Activated CD4-positive, alpha-beta T cell treated with anti-CD3 and anti-CD28 coated beads for 48 hours (primary cell): ENCODE results near the gene COL5A1.
"Not testable (repeated sequence)": the region's sequence is repeated elsewhere in the genome, so short reads cannot be mapped to it uniquely, and the experiment has no call there.

Source experiments
- DNase-seq: peaks from one replicate; pipeline ENCODE4 v3.0.0-alpha.2; 2020

COL5A1 gene

DNA sequence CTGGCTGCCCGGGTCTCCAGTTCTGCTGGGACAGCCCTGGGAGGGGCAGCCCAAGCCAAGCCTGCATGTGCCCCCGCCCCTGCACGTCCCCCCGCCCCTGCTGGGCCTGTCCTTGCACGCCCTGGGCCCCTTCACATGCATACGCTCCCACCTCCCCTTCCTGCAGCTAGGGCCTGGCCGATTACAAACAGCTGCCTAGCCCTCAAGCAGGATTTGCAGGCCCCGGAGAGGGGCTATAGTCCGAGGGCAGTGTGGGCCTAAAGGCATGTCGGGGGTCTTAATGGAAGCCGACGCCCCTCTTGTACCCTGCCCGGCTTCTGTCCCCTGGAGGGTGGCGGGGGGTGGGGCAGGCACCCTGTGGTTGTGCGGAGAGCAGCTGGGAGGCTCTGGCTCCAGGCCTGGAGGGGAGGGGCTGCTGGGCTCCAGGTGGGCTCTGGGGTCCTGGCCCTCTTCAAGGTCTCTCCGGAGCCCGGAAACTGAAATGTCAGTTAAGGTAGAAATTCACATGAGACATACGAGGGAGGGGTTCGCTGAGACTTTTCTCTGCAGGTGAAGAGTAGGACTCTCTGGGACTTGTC, 16.9 kb downstream of the COL5A1 start:
- no peak for DNase-seq

DNA sequence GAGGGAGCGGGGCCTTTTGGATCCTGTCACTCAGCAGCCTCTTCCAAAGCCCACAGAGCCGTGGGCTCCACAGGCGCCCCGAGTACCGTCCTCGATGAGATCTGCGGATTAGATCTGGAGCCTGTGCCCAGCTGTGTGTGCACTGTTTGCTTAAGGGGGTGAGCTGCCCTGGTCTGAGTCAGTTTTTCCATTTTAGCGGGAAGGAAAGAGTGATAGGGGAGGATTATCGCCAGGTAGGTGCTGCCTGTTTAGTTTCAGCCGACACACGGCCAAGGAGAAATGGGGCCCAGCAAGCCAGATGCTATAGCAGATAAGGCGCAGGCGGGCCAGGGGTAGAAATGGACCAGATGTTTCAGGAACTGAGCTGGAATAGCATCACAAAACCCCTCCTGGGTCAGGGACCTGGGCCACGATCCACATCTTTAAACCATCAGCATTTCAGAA, 18.1 kb downstream of the COL5A1 start:
- DNase-seq, result no peak

DNA sequence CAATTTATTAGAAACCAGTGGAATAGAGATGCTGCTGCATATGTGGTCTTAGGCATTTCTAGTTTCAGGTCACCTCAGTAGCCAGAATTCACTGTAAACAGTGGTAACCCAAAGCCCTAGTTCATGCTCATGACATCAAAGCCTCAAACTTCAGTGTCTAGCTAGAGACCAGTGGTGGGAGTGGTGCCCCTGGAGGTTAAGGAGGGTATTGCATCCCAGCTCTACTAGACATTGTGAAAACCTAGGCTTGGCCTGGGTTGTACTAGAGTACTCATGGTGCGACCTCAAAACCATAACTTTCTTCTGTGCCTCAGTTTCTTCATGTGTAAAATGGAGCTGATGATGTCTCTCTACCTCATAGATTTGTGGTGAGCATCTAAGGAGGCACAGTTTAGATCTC, 18.8 kb downstream of the COL5A1 start:
- DNase-seq, result peak; percentile 58

DNA sequence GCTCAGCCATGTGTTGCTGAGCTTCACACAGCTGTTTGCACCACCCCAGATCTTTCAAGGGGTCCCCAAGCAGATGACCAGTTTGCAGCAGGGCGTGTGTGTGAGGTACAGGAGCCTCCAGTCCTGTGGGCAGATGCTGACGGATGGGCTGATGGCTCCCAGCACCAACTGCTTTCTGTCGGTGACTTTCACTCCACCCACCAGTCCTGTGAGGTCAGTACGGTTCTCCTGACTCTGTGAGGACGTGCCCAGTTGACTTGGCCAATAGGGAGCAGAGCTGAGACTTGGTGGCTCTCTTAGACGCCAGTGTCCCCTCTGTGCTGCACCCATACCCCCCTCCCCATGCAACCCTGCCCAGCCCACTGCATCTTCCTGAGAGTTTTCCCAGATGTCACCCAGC, 19.7 kb downstream of the COL5A1 start:
- no peak for DNase-seq

DNA sequence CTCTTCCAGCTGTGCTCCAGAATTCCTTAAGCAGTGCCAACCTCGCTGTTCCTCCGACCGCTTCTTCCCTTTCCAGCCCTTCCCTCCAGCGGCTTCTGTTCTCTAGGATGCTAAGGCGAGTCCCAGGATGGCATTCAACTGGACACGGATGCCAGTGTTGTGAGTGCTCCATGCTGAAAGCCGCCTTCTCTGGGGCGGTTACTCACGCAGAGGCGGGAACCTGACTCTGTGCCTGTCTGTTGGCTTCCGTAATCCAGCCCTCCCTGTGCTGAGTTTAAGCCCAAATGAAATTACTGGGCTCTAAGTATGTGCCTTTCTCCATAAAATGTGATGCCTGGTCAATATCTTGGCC, 20.2 kb downstream of the COL5A1 start:
- DNase-seq, result no peak

DNA sequence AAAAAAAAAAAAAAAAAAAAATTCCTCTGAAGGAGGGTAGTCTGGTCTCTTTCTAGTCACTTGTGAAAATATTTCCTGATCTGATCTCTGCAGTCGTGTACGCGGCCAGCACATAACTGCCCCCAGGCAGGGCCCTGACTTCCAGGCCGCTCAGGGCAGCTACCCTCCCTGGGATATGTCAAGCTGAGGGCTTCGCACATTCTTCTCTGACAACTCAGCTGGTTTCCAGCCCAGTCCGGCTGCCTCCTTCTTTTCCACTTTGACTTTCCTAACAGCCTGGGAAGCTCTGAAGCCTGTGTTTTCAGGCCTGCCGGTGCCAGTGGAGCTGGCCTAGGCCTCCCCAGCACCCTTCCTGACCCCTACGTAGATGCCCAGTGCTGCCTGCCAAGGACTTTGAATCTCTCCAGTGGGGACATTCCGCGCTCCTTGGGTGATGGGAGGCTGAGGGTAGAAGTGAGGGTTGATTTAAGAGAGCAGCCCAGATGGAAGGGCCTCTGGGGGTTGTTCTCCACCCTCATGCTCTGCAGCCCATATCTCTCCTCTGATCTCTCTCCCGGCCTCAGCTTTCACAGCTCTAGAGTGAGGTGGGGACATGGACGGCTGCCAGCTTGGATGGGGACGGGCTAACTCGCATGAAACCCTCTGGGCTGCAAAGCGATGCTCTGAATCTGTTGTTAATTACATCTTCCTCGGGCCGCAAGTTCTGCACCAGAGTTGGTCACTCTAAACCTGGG, 20.7 kb downstream of the COL5A1 start:
- no peak for DNase-seq

DNA sequence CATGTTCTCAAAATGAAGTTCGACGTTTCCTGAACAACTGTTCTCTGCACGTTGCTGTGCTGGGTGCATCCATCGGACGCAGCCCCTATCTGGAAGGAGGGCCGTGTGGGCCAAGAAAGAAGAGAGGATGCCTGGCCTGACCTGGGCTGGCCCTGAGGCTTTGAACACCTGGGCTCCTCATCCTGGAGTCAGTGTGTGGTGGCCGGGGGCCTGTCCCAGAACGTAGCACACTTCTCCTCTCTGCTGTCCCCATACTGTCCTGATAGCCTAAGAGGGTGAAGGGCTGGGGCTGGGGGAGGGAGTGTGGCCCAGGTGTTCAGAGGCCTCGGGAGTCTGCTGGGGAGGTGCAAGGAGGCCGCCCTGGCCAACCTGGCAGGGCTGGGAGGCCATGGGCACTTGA, 21.5 kb downstream of the COL5A1 start:
- no peak for DNase-seq

DNA sequence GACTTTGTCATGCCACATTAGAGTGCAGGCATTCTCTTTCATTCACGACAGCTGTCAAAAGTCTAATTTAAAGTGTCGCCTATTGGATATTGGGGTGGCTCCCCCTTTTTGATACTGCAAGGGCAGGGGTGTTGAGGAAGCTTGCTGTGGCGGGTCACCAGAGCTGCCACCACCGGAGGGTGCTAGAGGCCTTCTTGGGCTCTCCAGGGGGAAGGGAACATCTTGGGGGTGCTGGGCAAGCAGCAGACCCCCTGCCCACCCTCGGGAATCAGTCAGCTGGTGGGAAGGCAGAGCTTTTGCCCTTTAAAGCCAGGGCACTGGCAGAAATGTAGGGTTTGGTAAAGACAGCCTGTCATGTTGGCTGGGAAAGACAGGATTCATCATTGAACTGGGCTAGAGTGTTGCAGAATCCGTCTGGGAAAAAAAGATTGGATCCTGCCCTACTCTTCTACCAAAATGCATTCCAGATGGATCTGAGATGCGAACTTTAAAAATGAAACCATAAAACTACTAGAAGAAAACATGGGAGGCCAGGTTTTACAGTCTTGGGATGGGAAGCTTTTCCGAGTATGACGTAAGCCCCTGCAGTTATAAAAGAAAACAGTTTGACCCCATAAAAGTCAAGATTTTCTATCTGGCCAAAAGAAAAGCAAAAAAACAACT, 22.3 kb downstream of the COL5A1 start:
- DNase-seq, result no peak

DNA sequence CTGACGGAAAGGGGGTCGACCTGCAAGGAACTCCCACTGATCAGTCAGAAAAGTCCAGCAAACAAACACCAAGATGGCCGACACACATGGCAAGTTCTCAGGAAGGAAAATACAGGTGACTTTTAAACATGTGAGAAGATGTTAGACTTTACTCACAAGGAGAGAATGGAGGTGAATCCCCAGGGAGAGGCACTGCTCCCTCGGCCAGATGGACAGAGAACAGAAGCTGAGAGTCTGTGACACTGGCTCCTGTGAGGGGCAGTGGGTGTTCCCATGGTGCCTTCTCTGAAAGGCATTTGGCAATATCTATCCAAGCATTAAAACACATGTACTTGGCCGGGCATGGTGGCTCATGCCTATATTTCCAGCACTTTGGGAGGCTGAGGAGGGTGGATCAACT, 22.8 kb downstream of the COL5A1 start:
- DNase-seq, result no peak

DNA sequence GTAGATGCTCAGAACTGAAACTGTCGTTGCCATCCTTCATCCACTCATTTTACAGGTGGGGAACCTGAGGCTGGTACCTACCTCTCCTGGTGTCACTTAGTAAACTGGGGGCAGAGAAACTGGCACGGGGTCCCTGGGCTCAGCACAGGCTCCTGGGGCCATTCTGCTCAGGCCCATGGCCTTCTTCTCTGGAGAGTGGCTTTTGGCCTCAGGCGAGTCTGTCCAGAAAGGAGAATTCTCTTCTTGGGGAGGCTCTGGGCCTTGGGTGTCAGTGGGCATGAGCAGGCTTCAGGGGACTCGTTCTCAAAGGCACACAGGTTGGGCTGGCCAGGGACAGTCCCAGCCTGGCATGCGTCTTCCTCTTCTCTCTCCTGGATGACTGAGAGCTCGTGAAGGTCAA, 24.6 kb downstream of the COL5A1 start:
- DNase-seq, result no peak

DNA sequence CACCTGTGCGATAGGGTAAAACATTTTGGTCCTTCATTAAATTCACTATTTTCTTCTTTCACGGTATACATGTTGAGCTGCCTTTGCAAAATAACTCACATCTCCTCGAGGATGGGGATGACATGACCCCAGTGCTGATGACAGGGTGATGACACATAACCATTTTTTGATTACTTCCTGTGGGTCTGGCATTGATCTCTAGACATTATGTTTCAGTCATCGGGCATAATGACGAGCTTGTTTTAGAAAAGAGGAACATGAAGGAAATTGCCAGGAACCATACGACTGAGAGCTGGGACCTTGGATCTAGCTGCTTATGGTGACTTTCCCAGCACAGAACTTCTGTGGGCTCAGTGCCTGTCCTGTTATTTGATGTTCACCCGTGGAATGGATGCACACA, 25.2 kb downstream of the COL5A1 start:
- no peak for DNase-seq

DNA sequence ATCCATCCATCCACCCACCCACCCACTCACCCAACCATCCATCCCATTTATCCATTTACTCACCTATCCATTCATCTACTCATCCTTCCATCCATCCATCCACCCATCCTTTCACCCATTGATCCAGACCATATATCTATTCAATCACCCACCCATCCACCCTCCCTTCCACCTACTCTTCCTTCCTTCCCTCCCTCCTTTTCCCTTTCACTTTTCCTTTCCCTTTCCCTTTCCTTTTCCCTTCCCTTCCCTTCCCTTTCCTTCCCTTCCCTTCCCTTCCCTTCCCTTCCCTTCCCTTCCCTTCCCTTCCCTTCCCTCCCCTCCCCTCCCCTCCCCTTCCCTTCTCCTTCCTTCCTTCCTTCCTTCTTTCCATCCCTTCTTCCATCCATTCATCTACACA, 27.4 kb downstream of the COL5A1 start:
- not testable (repeated sequence) for DNase-seq

DNA sequence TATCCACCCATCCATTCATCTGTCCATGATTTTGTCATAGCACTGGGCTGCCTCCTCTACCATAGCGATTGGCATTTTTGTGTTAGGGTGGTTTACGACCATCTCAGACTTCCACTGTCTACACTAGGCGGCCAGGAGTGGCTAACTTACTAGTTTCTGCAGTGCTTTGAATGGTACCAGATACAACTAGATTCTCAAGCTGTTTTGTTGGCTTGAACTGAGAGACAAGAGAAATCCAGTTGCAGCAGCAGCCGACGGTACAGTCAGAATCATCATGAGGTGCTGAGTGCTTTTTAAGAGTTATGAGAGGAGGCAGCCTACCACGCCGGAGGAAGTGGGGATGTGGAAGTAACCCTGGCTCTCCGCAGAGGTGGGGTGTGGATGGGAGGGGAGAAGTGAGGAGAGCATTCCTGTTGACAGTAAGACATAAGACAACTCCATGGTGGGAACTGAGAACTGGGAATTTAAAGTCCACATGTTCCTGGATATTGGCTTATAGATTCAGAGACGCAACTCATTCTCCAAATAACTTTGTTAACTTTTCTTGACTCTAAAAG, 27.9 kb downstream of the COL5A1 start:
- DNase-seq, result no peak

DNA sequence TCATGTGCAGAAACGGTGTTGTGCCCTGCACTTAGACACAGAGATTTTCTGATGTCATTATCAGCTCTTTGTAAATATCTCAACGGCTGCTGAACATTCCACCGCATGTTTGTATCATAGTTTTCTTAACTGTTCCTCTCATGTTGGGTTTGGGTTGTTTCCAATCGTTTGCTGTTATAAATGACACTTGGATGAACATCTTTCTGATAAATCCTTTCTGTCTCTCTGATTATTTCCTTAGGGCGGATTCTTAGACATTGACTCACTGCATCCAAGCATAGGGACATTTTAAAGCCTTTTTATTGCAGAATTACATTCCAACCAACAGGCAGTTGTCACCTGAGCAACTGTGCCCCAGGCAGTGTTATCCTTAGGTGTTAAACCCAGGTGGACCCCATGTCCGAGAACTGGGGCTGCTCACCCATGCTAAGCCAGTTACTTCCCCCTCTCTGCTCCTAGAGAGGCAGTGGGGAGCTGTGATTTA, 28.5 kb downstream of the COL5A1 start:
- no peak for DNase-seq

DNA sequence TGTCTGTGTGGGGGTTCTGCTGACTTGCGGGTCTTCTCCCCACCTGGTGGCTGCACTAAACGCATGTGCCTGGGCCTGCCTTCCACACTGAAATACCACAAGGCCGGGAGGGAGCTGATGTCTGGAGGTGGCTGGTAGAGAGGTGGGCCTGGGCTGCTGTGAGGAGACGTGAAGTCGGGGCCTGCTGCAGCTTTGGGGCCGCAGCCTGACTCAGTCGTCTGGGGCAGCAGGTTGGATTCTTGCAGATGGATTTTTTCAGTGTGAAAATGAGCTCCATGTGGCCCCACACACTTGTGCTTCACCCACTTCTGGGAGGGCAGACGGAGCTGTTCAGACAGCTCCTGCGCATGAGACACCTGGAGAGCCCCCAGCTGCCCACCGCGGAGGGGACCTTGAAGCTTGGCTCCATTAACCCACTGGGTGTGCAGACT, 29.3 kb downstream of the COL5A1 start:
- no peak for DNase-seq

DNA sequence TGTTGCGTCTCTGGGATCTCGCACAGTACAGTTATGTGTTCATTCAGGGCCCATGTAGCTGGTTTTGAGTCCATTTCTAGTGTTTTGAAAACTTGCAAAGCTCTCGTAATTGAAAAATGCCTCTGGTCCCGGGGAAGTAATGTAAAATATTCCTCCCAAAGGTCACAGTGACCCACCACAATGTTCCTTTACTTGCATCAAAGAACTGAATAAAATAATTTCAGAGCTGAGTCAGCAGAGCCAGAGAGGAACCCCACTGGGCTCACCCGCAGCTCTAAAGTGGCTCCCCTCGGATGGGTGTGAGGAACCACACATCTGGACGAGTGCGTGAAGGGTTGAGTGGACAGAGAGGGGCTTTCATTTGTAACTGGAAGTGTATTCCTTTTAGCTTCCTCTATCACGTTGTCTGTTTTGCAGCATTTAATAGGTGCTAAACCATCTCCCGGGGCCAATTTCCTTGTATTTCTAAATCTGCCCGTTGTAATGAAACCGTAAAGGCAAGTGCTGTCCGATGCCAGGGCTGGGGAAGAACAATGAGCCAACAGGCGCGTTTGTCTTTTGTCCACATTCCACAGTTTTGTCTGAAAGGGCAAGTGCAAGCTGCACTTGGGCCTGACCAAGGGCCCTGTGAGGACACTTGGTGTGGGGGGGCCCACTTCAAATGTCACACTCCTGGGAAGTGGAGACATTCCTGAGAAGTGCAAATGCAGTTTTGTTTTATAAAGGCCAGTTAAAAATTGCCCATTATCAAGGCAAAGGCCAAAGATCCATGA, 29.9 kb downstream of the COL5A1 start:
- DNase-seq, result no peak

DNA sequence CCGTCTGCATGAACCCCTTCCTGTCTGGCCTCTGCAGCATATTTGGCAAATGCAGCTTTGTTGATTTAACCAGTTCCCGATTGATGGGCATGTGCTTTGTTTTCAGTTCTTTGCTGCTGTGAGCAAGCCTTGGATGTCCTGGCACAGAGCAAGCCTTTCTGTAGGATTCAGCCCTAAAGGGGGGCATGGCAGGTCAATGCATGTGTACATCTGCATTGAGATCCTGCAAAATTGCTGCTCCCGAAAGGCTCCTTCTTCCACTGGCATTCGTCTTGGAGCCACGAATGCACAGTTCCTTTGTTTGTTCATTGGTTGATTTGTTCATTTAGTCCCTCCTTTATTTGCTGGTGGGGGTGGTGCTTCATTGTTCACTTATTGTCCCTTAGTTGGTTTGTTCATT, 34.8 kb downstream of the COL5A1 start:
- DNase-seq, result no peak

DNA sequence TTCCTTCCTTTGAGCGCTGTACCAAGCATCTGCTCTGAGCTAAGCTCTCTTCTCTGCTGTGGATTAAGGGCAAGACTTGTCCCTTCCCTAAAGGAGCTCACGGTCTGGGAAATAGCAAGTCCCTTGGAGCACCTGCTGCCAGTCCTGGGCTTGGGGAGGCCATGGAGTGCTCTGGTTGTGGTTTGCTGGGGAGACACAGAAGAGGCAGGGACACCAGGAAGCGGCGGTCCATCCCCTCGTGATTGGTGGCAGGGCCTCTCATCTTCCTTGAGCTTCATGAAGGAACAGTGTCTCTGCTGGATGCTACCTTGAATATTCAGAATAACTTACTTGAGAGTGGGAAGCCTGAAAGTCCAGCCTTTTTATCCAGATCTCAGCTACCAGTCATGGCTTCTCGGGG, 35.3 kb downstream of the COL5A1 start:
- no peak for DNase-seq

DNA sequence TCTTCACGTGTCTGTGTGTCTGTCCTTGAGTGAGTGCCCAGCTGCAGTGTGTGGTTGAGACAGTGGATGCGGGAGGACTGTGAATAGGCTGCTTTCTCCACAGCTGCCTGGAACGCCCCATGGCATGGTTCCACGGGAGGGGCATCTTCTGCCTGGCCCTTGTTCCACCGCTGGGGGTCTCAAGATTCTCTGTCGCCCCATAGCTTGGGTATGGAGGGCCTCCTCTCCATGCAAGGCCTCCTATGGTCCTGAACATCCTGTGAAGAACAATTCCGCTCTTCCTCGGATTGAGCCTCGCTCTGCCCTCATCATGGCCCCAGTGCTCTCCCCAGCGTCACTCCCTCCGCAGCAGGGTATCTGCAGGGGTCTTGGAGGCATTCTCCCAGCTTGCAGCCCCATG, 36.1 kb downstream of the COL5A1 start:
- no peak for DNase-seq

DNA sequence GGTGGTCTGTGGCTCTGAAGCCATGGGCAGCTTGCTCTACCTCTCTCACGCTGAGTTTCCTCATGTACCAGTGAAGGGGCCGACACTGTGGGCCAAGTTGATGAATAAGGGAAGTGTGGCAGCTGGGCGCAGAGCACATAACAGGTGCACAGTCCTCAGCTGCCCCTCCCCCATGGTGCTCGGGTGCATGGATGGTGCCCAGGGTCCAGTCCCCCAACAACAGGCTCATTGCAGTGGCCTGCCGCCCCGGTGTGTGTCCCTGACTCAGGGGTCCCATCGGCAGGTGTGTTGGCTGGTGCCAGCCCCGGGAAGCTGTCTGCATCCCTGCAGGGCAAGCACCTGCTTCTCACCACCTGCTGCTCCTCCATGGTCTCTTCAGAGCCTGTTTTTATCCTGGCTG, 36.6 kb downstream of the COL5A1 start:
- no peak for DNase-seq

DNA sequence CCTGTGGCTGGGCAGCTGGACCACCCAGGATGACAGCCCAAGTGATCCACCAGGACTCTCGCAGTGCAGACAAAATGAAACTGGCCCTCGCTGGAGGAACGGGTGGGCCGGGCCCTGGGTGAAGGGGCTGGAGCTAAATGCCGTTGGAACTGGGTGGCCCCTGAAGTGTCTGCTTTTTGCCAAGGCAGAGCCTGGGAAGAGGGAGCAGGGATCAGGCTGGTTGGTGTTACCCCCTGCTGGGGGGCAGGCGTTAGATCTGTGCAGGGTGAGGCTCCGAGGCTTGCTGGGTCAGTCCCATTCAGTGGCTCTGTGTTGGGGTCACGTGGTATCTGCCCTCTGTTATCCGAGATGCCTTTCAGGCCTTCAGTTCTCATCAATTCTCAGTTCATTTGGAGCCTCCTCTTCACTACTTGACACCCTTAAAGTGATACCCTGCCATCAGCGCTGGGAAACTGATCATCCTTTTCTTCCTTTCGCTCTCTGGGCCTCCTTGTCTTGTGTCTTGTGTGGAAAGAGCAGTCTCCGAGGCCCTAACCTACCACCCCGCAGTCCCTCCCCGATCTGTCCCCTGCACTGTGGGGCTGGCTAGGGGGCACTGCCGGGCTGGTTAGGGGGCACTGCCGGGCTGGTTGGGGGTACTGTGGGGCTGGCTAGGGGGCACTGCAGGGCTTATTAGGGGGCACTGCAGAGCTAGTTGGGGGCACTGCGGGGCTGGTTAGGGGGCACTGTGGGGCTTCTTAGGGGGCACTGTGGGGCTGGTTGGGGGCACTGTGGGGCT, 37.3 kb downstream of the COL5A1 start:
- no peak for DNase-seq

DNA sequence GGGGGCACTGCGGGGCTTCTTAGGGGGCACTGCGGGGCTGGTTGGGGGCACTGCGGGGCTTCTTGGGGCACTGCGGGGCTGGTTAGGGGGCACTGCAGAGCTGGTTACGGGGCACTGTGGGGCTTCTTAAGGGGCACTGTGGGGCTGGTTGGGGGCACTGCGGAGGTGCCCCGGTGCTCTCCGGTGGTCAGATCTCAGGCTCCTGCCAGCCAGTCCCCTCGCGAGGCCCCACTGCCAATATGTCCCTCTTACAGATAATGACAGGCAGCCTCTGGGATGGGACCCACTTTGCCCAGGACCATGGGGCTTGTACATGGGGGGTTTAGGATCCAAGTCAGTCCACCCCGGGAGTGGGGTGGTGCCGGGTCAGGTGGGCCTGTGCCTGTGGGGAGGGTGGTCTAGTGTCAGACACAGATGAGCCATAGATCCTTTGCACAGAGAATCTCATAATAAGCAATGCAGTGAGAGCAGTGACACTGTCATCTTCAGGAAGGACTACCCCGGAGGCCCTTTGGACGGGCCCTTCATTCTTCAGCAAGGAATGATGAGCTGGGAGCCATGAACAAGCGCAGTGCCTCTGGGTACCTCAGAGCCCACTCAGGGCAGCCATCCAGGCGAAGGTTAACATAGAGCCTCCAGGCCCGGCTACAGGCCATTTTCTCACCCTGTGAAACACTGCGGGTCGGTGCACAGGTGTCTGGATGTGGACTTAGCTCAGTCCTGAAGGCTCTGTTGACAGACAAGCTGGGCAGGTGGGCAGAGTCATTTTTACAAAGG, 38.2 kb downstream of the COL5A1 start:
- no peak for DNase-seq
